ENCODE measurements around the gene COA8.
"Not testable (repeated sequence)": the region's sequence is repeated elsewhere in the genome, so short reads cannot be mapped to it uniquely, and the experiment has no call there.

The COA8 gene

GRCh38 chr14:103562429-103563225 lies at the start of gene COA8, which contains the start of gene BAG5:
COA8 (plus strand) TSS chr14:103562960; CDS start chr14:103563002, 42 bp downstream.
BAG5 (minus strand) TSS chr14:103562657; CDS start chr14:103561164, 1,493 bp downstream.
- peak; percentile 67 to 73 for DNase-seq

GRCh38 chr14:103514596-103515421 lies 48.0 kb upstream of the COA8 start:
- DNase-seq, result no peak

GRCh38 chr14:103516426-103517173 lies 46.2 kb upstream of the COA8 start:
- DNase-seq, result no peak

- no peak for DNase-seq
These were observed 45.6 kb upstream of the COA8 start for GRCh38 chr14:103517174-103517566.

GRCh38 chr14:103517721-103518421 lies 44.9 kb upstream of the COA8 start:
- DNase-seq, result no peak

- peak; percentile 32 to 33 for DNase-seq
These were observed 44.2 kb upstream of the COA8 start for GRCh38 chr14:103518422-103519042.

- peak; percentile 36 to 44 for DNase-seq
These were observed 43.5 kb upstream of the COA8 start for GRCh38 chr14:103519043-103519836.

- no peak for DNase-seq
These were observed 42.9 kb upstream of the COA8 start for GRCh38 chr14:103519837-103520212.

GRCh38 chr14:103520269-103520656 lies 42.5 kb upstream of the COA8 start:
- DNase-seq, result no peak

- peak; percentile 73 to 81 for DNase-seq
These were observed 41.9 kb upstream of the COA8 start for GRCh38 chr14:103520657-103521437.

GRCh38 chr14:103521438-103521950 lies 41.3 kb upstream of the COA8 start:
- no peak for DNase-seq

GRCh38 chr14:103521951-103522563 lies 40.7 kb upstream of the COA8 start:
- no peak for DNase-seq

- DNase-seq, result no peak
These were observed 39.8 kb upstream of the COA8 start, which contains the start of gene CKB for GRCh38 chr14:103522649-103523574. CKB (minus strand) TSS chr14:103522830; CDS start chr14:103522493, 337 bp downstream.

GRCh38 chr14:103523575-103523954 lies 39.2 kb upstream of the COA8 start:
- no peak for DNase-seq

GRCh38 chr14:103524002-103524935 lies 38.5 kb upstream of the COA8 start:
- DNase-seq, result no peak

- DNase-seq, result not testable (repeated sequence)
These were observed 37.1 kb upstream of the COA8 start for GRCh38 chr14:103525430-103526246.

Data from AML-193 (cell line).